ENCODE measurements around the gene SPC25.

DNA sequence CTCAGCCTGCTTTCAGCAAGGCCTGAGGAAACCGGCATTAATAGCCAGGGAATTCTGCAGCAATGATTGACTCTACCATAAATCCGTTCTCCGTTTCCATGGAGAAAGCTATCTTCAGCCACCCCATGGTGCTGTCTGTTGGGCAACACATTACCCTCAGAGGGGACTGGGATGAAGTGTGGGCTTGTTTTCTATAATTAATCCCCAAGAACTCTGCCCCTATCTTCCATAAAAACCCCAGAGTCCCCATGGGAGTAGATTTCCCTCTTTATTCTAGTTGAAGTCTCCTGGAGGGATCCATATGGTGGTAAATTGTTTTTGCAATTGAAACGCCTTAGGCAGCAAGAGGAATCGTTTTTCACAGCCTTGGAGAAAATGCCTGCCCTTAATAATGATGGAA is 20.1 kb upstream of the SPC25 start:
- TF ChIP-seq EZH2 (IDR thresholded peaks at IDR 0.05; ENCODE audit: low read depth, unreplicated experiment) (no peak), JUNB (IDR thresholded peaks at IDR 0.05; ENCODE audit: unreplicated experiment) (no peak)
- TF ChIP-seq, protein P1, sequence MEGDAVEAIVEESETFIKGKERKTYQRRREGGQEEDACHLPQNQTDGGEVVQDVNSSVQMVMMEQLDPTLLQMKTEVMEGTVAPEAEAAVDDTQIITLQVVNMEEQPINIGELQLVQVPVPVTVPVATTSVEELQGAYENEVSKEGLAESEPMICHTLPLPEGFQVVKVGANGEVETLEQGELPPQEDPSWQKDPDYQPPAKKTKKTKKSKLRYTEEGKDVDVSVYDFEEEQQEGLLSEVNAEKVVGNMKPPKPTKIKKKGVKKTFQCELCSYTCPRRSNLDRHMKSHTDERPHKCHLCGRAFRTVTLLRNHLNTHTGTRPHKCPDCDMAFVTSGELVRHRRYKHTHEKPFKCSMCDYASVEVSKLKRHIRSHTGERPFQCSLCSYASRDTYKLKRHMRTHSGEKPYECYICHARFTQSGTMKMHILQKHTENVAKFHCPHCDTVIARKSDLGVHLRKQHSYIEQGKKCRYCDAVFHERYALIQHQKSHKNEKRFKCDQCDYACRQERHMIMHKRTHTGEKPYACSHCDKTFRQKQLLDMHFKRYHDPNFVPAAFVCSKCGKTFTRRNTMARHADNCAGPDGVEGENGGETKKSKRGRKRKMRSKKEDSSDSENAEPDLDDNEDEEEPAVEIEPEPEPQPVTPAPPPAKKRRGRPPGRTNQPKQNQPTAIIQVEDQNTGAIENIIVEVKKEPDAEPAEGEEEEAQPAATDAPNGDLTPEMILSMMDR (conservative IDR thresholded peaks at IDR 0.05; ENCODE audit: low read depth in 2 of 2) = no peak
